Measurements from ENCODE around the gene PLPP3.

DNA sequence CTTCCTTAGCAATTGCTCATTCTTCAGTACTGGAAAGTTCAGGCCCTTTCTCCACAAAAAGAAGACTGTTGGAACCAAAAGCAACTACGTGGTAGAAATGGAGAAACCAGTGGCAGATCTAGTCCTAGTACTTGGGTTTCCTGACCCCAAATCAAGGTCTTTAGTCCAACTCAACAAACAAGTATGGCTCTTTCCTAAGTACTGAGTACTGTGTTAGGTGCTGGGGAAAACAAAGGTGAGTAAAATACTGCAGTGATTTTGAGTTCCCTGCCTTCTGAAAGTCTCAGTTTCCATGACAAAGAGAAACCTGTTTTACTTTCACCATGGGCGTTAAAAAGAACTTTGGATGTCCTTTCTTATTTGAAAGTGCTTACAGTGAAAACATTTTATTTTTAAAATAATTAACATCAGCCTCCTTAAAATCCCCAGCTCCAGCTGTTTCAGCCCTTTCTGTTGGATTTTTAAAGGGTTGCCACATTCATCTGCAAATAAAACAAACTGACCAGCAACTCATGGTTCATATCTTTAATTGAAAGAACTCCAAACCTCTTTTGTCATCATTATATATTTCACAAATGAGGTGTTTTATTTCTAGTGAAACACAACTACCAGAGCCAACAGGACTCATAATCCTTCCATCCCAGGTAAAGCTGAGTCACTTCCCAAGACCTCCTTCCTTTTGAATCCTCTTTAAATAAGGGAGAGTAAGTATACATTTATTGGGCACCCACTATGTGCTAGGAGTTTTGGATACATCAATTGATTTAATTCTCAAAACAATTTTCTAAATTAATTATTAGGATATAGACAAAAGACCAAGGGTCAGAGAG is 35.4 kb downstream of the PLPP3 start:
- TF ChIP-seq, protein P1, sequence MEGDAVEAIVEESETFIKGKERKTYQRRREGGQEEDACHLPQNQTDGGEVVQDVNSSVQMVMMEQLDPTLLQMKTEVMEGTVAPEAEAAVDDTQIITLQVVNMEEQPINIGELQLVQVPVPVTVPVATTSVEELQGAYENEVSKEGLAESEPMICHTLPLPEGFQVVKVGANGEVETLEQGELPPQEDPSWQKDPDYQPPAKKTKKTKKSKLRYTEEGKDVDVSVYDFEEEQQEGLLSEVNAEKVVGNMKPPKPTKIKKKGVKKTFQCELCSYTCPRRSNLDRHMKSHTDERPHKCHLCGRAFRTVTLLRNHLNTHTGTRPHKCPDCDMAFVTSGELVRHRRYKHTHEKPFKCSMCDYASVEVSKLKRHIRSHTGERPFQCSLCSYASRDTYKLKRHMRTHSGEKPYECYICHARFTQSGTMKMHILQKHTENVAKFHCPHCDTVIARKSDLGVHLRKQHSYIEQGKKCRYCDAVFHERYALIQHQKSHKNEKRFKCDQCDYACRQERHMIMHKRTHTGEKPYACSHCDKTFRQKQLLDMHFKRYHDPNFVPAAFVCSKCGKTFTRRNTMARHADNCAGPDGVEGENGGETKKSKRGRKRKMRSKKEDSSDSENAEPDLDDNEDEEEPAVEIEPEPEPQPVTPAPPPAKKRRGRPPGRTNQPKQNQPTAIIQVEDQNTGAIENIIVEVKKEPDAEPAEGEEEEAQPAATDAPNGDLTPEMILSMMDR (IDR thresholded peaks at IDR 0.05) = no peak
- TF ChIP-seq POLR2A (IDR thresholded peaks at IDR 0.05) = peak; percentile 31

All from right lobe of liver (tissue), 4 donors.